GM21390 (cell line): ENCODE measurements around the gene LRRFIP1.
A peak's percentile ranks its signal among the peaks of the same experiment; 100 is the strongest.
"Not testable (repeated sequence)": the region's sequence is repeated elsewhere in the genome, so short reads cannot be mapped to it uniquely, and the experiment has no call there.

Experiments used
- ATAC-seq: cut with Tn5 transposase; IDR thresholded peaks from one replicate; pipeline ENCODE4 v1.9.1; 2021; ENCODE audit not compliant: unreplicated experiment

The LRRFIP1 gene

DNA sequence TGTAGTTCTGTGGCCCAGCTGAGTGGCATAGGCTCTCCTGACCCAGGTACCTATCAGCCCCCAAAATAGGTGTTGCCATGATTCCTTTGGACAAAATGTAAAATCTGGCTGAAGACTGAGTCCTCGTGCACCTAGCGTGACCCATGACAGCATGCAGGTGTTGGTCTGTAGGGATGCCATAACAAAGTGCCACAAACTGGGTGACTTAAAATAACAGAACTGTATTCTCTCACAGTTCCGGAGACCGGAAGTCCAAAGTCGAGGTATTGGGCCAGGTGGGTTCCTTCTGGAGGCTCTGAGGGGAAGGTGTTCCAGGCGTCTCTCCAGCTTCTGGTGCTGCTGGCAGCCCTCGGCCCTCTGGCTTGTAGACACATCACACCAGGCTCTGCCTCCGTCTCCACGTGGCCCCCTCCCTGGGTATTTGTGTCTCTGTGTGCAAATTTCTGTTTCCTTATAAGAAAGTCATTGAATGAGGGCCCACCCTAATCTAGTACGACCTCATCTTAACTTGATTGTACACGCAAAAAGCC, 34.5 kb downstream of the LRRFIP1 start:
- ATAC-seq = no peak

DNA sequence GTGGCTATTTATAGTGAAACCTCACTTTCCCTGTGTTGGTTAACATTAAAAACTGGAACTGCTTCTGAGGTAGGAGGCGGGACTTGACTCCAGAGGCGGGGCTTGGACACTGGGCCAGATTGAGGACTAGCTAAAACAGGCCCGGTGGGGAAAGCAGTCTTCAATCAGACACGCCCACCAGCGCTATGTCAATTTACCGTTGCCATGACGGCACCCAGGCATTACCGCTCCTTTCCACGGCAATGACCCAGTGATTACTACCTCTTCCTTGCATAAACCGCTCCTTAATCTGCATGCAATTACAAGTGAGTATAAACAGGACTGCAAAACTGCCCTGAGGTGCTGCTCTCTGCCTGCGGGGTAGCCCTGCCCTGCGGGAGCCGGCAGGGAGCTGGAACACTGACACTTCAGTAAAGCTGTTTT, 35.3 kb downstream of the LRRFIP1 start:
- no peak for ATAC-seq

DNA sequence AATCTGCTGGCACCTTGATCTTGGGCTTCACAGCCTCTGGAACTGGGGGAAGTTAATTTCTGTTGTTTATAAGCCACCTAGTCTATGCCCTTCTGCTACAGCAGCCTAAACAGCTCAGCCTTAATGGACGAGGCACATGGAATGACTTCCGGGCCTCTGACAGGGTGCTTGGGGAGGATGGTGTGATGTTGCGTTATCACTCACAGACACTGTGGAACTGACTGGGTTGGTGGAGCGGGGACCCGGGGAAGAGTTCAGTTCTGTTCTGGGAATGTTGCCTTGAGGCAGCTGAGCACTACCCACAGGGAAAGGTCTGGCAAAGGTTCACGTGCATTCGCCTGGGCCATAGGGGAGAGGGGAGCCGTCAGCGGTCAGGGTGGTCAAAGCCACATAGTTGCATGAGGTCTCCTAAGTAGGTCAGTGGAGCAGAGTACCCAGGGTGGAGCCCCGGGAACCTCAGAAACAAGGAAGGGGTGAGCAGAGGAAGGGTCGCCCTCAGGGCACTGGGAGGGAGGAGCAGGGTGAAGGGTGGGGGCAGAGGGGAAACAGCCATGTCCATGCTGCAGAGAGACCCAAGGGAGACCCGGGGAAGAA, 36.2 kb downstream of the LRRFIP1 start:
- no peak for ATAC-seq

DNA sequence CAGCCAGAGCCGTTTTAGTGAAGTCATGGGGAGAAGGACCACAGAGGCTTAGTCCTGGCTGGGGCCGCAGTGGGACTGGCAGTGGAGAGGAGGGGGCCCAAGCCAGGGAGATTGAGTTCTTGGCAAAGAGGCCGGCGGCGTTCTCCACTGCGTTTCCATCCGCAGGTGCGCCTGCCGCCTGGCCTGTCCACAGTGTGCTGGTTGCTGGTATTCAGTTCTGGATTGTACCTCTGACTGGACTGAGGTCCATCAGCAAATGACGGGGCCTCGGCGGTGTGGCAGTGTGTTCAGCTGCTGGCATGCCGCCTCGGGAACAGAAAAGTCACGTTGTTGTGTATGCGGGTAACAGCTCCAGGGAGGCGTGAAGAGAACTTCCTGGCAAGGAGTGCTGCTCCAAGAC, 36.8 kb downstream of the LRRFIP1 start:
- no peak for ATAC-seq

GRCh38 chr2:237665713-237666143, 38.3 kb downstream of the LRRFIP1 start:
- ATAC-seq = no peak

- no peak for ATAC-seq
Observed at GRCh38 chr2:237666606-237667005, 39.2 kb downstream of the LRRFIP1 start.

- not testable (repeated sequence) for ATAC-seq
Observed at GRCh38 chr2:237667050-237667576, 39.7 kb downstream of the LRRFIP1 start.

DNA sequence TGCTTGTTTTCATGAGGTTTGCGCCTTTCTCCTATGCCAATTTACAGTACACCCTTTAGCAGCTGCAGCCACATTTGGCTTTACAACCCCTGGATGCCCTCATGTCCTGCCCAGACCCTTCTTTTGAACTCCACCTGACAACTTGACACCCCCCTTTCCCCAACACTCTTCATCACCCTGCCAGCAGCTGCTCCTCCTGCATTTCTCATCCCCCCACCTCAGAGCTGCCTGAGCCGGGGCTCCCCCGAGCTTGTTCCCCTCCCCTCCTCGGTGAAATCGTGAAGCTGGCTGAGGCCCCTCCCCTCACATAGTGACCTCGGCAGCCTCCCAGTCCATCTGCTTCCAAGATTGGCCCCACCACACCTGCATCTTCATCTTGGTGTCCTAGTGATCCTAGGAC, 40.5 kb downstream of the LRRFIP1 start:
- ATAC-seq = no peak

- no peak for ATAC-seq
Observed at GRCh38 chr2:237668440-237668839, 41.1 kb downstream of the LRRFIP1 start.

GRCh38 chr2:237669283-237669627, 41.9 kb downstream of the LRRFIP1 start:
- ATAC-seq = no peak

GRCh38 chr2:237669628-237670392, 42.4 kb downstream of the LRRFIP1 start:
- ATAC-seq = peak; percentile 56

DNA sequence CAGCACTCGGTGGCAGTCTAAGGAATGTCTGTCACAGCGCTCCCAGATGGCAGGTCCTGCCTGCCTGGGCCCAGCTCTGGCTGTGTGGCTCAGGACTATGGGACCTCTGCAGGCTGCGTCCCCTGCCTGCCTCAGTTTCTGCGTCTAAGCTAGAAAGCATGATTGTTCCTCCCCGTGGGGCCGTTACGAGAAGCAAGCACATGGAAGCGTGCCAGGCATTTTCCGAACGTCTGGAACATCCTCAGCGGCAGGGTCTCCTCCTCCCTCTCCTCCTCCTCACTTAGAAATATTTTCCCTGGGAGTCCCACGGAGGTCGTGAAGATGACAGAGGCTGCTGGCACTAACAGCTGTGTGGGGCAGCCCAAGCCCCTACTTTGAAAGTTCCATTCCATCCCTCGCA, 43.3 kb downstream of the LRRFIP1 start:
- no peak for ATAC-seq

DNA sequence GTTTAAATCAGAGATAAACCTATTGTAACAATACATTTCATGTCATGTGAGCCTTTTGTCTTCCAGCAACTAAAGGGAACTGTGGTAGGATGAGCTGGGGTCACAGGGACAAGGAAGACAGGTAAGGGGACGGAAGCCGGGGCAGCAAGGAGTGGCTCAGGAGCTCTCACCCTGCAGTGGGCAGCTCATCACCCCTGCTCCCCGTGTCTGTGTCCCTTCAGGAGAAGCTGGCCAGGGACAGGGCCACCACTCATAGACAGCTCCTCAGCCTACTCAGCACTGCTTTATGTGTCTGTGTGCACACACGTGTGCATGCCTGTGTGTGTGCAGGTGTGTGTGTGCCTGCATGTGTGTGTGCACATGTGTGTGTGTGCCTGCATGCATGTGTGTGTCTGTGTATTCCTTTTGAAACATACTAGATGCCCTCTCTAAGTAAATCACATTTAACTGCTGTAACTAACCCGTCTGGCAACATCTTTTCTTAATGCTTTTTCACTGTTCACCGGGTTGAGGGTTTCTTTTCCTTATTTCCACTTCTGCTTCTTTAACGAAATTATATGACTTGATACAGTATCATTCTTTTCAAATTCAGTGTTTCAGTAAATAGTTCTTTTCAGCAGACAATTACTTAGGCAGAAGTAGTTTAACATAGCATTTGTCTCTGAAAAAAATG, 44.2 kb downstream of the LRRFIP1 start:
- no peak for ATAC-seq

- ATAC-seq = no peak
Observed at GRCh38 chr2:237672731-237673129, 45.3 kb downstream of the LRRFIP1 start.

DNA sequence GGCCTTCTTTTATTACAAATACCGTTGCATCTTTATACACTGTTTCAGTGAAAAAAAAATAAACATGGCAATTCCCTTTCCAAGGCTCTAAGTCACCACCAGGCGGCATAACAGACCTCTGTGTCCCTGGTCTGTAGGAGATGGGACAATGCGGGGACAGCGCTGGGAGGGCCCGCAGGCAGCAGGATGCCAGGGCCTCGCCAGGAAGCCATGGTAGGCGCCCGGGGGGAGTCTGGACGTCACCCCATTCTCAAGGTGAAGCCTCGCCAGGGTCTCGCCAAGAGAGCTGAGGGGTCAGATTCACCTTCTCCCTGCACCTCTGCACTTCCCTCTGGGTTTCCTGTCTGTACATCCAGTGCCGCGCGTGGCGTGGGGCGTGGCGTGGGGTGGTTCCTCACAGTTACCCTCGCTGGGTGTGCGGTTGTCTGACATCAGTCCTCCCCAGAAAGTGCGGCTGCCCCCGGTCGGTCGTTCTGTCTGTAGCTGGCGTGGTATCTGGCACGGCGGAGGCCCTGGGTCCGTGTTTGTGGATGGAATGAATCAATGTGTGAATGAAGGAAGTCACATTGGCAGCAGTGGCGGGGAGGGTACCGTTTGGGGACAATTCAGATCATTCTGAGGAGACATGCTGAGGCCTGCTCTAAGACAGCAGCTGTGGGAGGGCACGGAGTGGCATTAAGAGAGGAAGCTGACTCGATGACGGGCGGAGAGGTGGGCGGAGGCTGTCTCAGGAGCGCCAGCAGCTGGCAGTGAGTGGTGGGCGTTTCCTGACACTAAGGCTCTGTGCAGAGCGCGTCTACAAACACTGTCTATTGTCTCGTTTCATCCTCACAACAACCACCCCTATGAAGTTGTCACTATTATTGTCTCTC, 46.0 kb downstream of the LRRFIP1 start:
- no peak for ATAC-seq

- peak; percentile 78 for ATAC-seq
Observed at GRCh38 chr2:237674731-237675276, 47.4 kb downstream of the LRRFIP1 start.

DNA sequence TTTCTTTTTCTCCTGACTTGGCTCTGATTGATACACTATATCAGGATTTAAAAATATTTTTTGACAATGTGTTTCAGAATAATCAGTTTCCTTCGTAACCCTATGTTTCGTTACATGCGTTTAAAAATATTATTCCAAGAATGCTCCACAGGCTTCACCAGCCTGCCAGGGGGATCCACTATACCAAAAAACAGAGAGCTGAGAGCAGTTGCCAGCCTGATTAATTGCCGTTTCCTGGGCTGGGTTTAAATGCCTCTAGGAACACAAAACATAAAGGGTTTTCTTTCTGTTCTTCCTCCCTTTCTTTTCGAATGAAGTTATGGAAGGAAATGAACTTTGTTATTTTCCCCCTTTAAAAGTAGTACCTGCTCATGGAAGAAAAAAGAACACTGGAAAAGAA, 47.9 kb downstream of the LRRFIP1 start:
- no peak for ATAC-seq

- ATAC-seq = no peak
Observed at GRCh38 chr2:237680702-237681478, 53.5 kb downstream of the LRRFIP1 start.

DNA sequence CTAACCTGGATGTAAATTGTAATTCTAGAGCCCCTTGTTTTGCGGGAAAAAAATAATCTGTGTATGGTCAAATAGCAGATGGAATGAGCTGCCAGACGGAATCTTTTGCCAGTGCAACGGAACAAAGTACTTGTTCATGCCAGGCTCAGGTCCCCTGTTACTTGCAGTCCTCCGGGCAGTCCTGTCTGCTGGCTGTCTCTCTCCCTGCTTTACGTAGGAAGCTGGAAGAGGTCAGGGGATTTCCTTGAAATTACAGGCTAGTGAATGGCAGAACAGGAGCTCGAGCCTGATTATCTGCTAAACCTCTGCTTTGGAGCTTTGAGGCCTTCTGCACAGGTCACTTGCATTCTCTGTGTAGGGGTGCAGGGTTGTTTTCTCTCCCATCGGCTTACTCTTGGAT, 54.8 kb downstream of the LRRFIP1 start:
- no peak for ATAC-seq
